ENCODE measurements around the gene HOXA9. TPM values are rescaled to one million over a fixed set of nuclear protein-coding genes. Genes with fewer than 3 reads are reported as not detected.

The HOXA9 gene
- polyA plus RNA-seq, 2 of the 4 experiments (the other 2 are of a cell fraction): 1.4 TPM

DNA sequence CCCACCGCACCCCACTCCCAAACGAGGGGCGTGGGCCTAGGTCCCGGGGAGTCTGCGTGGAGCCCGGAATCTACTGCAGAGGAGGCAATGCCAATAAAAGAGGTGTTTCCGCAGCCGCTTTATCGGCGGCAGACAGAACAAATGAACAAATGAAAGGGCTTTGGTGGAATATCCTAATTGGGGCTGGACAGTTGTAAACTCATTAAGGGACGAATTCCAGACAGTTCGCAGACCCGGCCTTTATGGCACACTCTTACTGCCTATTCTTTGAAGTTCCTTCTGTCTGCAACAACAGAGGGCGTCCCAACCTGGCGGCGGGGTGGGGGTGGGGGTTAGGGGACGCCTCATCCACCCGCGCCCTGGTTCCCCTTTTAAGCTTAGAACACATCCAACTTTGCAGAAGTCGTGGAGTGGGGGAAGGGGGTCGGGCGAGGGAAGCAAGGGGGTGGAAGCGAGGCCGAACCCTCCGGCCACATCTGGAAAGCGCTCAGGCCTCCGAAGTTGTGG is 4.1 kb downstream of the HOXA9 start:
- no peak for FAIRE-seq
- DNase-seq (ENCODE audit: low read depth in 1 of 2, low spot score in 1 of 2): no peak
- Histone ChIP-seq H3K9me3 (no peaks in the 10 kb centered on the region), H3K4me2 (peak overlapping the region; percentile 96), H3K4me3 (peak overlapping the region; percentile 65), H3K4me1 (0 out of 3 replicates have a peak, but pooled peaks cover 3% of the 10 kb centered on the region), H3K27ac (peak overlapping the region; percentile 86; a peak in 5 of 6 replicates)
- TF ChIP-seq FOSL2 (IDR thresholded peaks at IDR 0.05) (no peak), FOSL2 (CRISPR knock-in tag; IDR thresholded peaks at IDR 0.05) (no peak), HOXB13 (CRISPR knock-in tag; IDR thresholded peaks at IDR 0.05; ENCODE audit: low read depth) (no peak), JUN (IDR thresholded peaks at IDR 0.05) (no peak), MYC (IDR thresholded peaks at IDR 0.05; ENCODE audit: borderline replicate concordance, low read length) (no peak), HEYL (CRISPR knock-in tag; IDR thresholded peaks at IDR 0.05) (no peak), EP300 (IDR thresholded peaks at IDR 0.05) (no peak)
- TF ChIP-seq, protein P1, sequence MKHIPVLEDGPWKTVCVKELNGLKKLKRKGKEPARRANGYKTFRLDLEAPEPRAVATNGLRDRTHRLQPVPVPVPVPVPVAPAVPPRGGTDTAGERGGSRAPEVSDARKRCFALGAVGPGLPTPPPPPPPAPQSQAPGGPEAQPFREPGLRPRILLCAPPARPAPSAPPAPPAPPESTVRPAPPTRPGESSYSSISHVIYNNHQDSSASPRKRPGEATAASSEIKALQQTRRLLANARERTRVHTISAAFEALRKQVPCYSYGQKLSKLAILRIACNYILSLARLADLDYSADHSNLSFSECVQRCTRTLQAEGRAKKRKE (CRISPR knock-in tag; IDR thresholded peaks at IDR 0.05; ENCODE audit: low read depth): no peak
- TF ChIP-seq, protein P2, sequence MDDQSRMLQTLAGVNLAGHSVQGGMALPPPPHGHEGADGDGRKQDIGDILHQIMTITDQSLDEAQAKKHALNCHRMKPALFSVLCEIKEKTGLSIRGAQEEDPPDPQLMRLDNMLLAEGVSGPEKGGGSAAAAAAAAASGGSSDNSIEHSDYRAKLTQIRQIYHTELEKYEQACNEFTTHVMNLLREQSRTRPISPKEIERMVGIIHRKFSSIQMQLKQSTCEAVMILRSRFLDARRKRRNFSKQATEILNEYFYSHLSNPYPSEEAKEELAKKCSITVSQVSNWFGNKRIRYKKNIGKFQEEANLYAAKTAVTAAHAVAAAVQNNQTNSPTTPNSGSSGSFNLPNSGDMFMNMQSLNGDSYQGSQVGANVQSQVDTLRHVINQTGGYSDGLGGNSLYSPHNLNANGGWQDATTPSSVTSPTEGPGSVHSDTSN (IDR thresholded peaks at IDR 0.05): no peak
- WGBS (ENCODE audit: missing lambda C conversion rate): 32% methylated on average over 23 of the region's 27 CpGs
- CTCF ChIA-PET: interaction anchor here (0.6 to 7.0 kb wide), 57 partner anchors 9 to 1305 kb away, joined by 3 to 160 read pairs (median 4); partner anchors contain the start of genes HOXA10, HOXA3, HOXA5 and HOXA6
- POLR2A ChIA-PET: interaction anchor here (0.6 to 1.3 kb wide), 4 partner anchors 11 to 963 kb away, joined by 3 to 14 read pairs (median 4); no protein-coding TSS in a partner anchor
- ATAC-seq: no peak

DNA sequence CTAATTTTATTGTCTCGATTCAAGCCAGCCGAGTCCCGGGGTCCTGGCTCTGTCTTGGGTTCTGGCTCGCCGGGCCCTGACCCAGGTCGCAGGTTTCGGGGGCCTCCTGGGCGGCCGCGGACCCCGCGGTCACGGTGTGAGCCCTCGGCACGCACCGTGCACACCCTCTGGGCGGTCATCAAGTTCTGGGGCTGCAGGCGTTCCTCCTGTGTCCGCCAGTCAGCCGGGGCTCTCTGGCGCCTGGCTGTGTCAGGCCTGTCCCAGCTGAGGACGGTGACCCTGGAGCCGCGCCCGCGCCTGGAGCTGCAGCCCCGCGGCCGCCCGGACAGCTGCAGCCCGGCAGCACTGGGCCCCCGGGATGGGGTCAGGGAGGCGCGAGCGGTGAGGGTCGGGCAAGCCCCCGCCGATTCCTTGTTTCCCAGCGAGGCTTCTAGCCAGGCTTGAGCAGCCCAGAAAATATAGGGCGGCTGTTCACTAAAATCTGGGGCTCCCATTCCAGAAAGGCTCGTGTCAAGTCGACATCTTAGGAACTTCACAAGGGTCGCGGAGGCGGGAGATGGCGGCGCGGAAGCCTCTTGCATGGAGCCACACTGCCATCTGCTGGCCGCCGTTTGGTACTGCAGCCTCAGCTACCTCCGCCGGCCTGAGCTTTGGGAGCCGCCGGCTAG is 4.7 kb downstream of the HOXA9 start:
- Histone ChIP-seq H3K4me1 (0 out of 3 replicates have a peak, but pooled peaks cover 3% of the 10 kb centered on the region), H3K9me3 (no peaks in the 10 kb centered on the region), H3K27ac (peak overlapping the region; percentile 86), H3K4me3 (peak overlapping the region; percentile 65), H3K4me2 (peak overlapping the region; percentile 96)
- DNase-seq (ENCODE audit: low read depth in 1 of 2, low spot score in 1 of 2) (peak; percentile 82 to 87), FAIRE-seq (no peak), ATAC-seq (peak; percentile 70 to 84)
- TF ChIP-seq, protein P3, sequence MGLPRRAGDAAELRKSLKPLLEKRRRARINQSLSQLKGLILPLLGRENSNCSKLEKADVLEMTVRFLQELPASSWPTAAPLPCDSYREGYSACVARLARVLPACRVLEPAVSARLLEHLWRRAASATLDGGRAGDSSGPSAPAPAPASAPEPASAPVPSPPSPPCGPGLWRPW (IDR thresholded peaks at IDR 0.05): no peak
- TF ChIP-seq BHLHE40 (IDR thresholded peaks at IDR 0.05; ENCODE audit: low read depth, low read length) (no peak), EHF (CRISPR knock-in tag; IDR thresholded peaks at IDR 0.05) (no peak), MYC (IDR thresholded peaks at IDR 0.05; ENCODE audit: borderline replicate concordance, low read length) (no peak), HEYL (CRISPR knock-in tag; IDR thresholded peaks at IDR 0.05) (no peak), KDM5A (IDR thresholded peaks at IDR 0.05) (0 out of 2 replicates have a peak, but pooled peaks have one; percentile 21), HOXB5 (CRISPR knock-in tag; IDR thresholded peaks at IDR 0.05) (no peak), HOXA7 (CRISPR knock-in tag; IDR thresholded peaks at IDR 0.05) (no peak), POLR2A (IDR thresholded peaks at IDR 0.05; ENCODE audit: low read length) (no peak), SMC3 (IDR thresholded peaks at IDR 0.05) (peak; percentile 80), FOSB (CRISPR knock-in tag; IDR thresholded peaks at IDR 0.05) (no peak), CHD4 (IDR thresholded peaks at IDR 0.05; ENCODE audit: borderline replicate concordance) (no peak), PHF8 (IDR thresholded peaks at IDR 0.05; ENCODE audit: borderline replicate concordance, low read depth) (no peak), CBX2 (IDR thresholded peaks at IDR 0.05; ENCODE audit: borderline replicate concordance, low read depth) (no peak), RAD21 (conservative IDR thresholded peaks at IDR 0.05 in 1 of 2, IDR thresholded peaks at IDR 0.05 in 1 of 2) (peak; percentile 91 to 95)
- TF ChIP-seq, protein P4, sequence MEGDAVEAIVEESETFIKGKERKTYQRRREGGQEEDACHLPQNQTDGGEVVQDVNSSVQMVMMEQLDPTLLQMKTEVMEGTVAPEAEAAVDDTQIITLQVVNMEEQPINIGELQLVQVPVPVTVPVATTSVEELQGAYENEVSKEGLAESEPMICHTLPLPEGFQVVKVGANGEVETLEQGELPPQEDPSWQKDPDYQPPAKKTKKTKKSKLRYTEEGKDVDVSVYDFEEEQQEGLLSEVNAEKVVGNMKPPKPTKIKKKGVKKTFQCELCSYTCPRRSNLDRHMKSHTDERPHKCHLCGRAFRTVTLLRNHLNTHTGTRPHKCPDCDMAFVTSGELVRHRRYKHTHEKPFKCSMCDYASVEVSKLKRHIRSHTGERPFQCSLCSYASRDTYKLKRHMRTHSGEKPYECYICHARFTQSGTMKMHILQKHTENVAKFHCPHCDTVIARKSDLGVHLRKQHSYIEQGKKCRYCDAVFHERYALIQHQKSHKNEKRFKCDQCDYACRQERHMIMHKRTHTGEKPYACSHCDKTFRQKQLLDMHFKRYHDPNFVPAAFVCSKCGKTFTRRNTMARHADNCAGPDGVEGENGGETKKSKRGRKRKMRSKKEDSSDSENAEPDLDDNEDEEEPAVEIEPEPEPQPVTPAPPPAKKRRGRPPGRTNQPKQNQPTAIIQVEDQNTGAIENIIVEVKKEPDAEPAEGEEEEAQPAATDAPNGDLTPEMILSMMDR (IDR thresholded peaks at IDR 0.05): peak; percentile 93
- TF ChIP-seq, protein P5, sequence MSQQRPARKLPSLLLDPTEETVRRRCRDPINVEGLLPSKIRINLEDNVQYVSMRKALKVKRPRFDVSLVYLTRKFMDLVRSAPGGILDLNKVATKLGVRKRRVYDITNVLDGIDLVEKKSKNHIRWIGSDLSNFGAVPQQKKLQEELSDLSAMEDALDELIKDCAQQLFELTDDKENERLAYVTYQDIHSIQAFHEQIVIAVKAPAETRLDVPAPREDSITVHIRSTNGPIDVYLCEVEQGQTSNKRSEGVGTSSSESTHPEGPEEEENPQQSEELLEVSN (IDR thresholded peaks at IDR 0.05; ENCODE audit: borderline replicate concordance, low read depth): peak; percentile 84
- TF ChIP-seq, protein P6, sequence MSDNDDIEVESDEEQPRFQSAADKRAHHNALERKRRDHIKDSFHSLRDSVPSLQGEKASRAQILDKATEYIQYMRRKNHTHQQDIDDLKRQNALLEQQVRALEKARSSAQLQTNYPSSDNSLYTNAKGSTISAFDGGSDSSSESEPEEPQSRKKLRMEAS (IDR thresholded peaks at IDR 0.05): peak; percentile 61
- POLR2A ChIA-PET: interaction anchor here (0.6 to 1.3 kb wide), 4 partner anchors 10 to 962 kb away, joined by 3 to 14 read pairs (median 4); no protein-coding TSS in a partner anchor
- 20% methylated on average over 25 of the region's 54 CpGs for WGBS (ENCODE audit: missing lambda C conversion rate)
- CTCF ChIA-PET: interaction anchor here (0.6 to 7.0 kb wide), 58 partner anchors 8 to 1304 kb away, joined by 3 to 160 read pairs (median 4); partner anchors contain the start of genes HOXA10, HOXA3, HOXA5 and HOXA6

All from A549 (cell line).